Stimulated activated CD4-positive, alpha-beta T cell treated with anti-CD3 and anti-CD28 coated beads, TNF-alpha, amount 100 ng/mL, for 4 hours (primary cell): ENCODE data around the gene ADAM10.
"Not testable (repeated sequence)": the region's sequence is repeated elsewhere in the genome, so short reads cannot be mapped to it uniquely, and the experiment has no call there.

Source experiments
- DNase-seq, 3 experiments: peaks; one replicate each; pipeline ENCODE4 v3.0.0-alpha.2; 2020; ENCODE audit warnings: low read depth in 3 of 3

ADAM10 gene

GRCh38 chr15:58749532-58750337, at the start of gene ADAM10:
Gene ADAM10 (minus strand): TSS chr15:58749707. CDS start chr15:58749534, 173 bp downstream.
- DNase-seq = peak; percentile 95 to 98 (median 98)

- DNase-seq = no peak
These were observed 48.0 kb upstream of the ADAM10 start for GRCh38 chr15:58797505-58797904.

- no peak for DNase-seq
These were observed 46.3 kb upstream of the ADAM10 start for GRCh38 chr15:58795825-58796224.

GRCh38 chr15:58793862-58794261, 44.4 kb upstream of the ADAM10 start:
- no peak for DNase-seq

GRCh38 chr15:58788056-58788710, 38.7 kb upstream of the ADAM10 start:
- DNase-seq = no peak

GRCh38 chr15:58785355-58785754, 35.8 kb upstream of the ADAM10 start:
- DNase-seq = no peak

- DNase-seq = no peak
These were observed 30.0 kb upstream of the ADAM10 start for GRCh38 chr15:58779554-58779953.

GRCh38 chr15:58777107-58777506, 27.6 kb upstream of the ADAM10 start:
- no peak for DNase-seq

- DNase-seq = no peak
These were observed 25.9 kb upstream of the ADAM10 start for GRCh38 chr15:58775402-58775801.

- no peak for DNase-seq
These were observed 23.5 kb upstream of the ADAM10 start for GRCh38 chr15:58773024-58773423.

- DNase-seq = peak in 2 of 3 experiments; percentile 3 to 13
These were observed 22.2 kb upstream of the ADAM10 start for GRCh38 chr15:58771621-58772250.

GRCh38 chr15:58770857-58771620, 21.5 kb upstream of the ADAM10 start, which contains the start of gene MINDY2:
Gene MINDY2 (plus strand): TSS chr15:58771302. CDS start chr15:58771396, 94 bp downstream.
- DNase-seq = peak; percentile 85 to 87 (median 86)

- DNase-seq = no peak
These were observed 21.0 kb upstream of the ADAM10 start for GRCh38 chr15:58770519-58770856.

- not testable (repeated sequence) for DNase-seq
These were observed 19.1 kb upstream of the ADAM10 start for GRCh38 chr15:58768601-58769004.

GRCh38 chr15:58766290-58766689, 16.8 kb upstream of the ADAM10 start:
- DNase-seq = no peak

GRCh38 chr15:58764468-58764867, 15.0 kb upstream of the ADAM10 start:
- no peak for DNase-seq

- no peak for DNase-seq
These were observed 13.2 kb upstream of the ADAM10 start for GRCh38 chr15:58762731-58763130.

GRCh38 chr15:58762285-58762684, 12.8 kb upstream of the ADAM10 start:
- DNase-seq = no peak

- DNase-seq = no peak
These were observed 11.5 kb upstream of the ADAM10 start for GRCh38 chr15:58761010-58761388.

GRCh38 chr15:58760385-58761009, 11.0 kb upstream of the ADAM10 start:
- DNase-seq = no peak

- no peak for DNase-seq
These were observed 8.6 kb upstream of the ADAM10 start for GRCh38 chr15:58758141-58758540.
